ENCODE measurements around the gene EXOC3. TPM values are rescaled to one million over a fixed set of nuclear protein-coding genes. Genes with fewer than 3 reads are reported as not detected.

The EXOC3 gene
- polyA plus RNA-seq, 1 donor from 2014 or later, result 27.7 TPM

- TF ChIP-seq REST (IDR thresholded peaks at IDR 0.05; ENCODE audit: borderline replicate concordance), result no peak
These were observed 16.5 kb upstream of the EXOC3 start (continued) for GRCh38 chr5:426392-426976.

- Histone ChIP-seq H3K9me2 (ENCODE audit: insufficient read depth, low read length) (no peaks in the 10 kb centered on the region), H3F3A (ENCODE audit: insufficient read depth, low read length, poor library complexity, severe bottlenecking) (no peaks in the 10 kb centered on the region), H3K27ac (ENCODE audit: low read length) (no peak overlapping the region), H3K36me3 (ENCODE audit: insufficient read depth, low read length) (no peaks in the 10 kb centered on the region), H3K79me2 (replicated peaks; ENCODE audit: insufficient read depth, low read length) (no peaks in the 10 kb centered on the region), H4K20me1 (ENCODE audit: insufficient read depth) (no peaks in the 10 kb centered on the region), H2AFZ (ENCODE audit: low read depth, low read length) (no peak overlapping the region), H3K4me3 (ENCODE audit: low read length) (no peak overlapping the region), H3K9me3 (ENCODE audit: low read length) (no peaks in the 10 kb centered on the region), H3K27me3 (ENCODE audit: insufficient read depth, low read depth, low read length) (no peaks in the 10 kb centered on the region), H3K4me2 (ENCODE audit: low read length) (no peak overlapping the region), H3K9ac (ENCODE audit: low read length) (no peak overlapping the region)
- TF ChIP-seq EP300 (conservative IDR thresholded peaks at IDR 0.05; ENCODE audit: poor library complexity, severe bottlenecking) (no peak), POLR2AphosphoS5 (IDR thresholded peaks at IDR 0.05) (no peak), SMC3 (conservative IDR thresholded peaks at IDR 0.05; ENCODE audit: poor library complexity) (no peak), RAD21 (conservative IDR thresholded peaks at IDR 0.05) (no peak), CTCF (IDR thresholded peaks at IDR 0.05; ENCODE audit: poor library complexity, severe bottlenecking) (no peak), EZH2 (IDR thresholded peaks at IDR 0.05; ENCODE audit: borderline replicate concordance, insufficient read depth, low read length, poor library complexity, severe bottlenecking) (no peak), REST (IDR thresholded peaks at IDR 0.05; ENCODE audit: borderline replicate concordance) (no peak), TAF1 (IDR thresholded peaks at IDR 0.05; ENCODE audit: low read depth) (no peak), MXI1 (conservative IDR thresholded peaks at IDR 0.05; ENCODE audit: poor library complexity, severe bottlenecking) (no peak)
These were observed 15.4 kb upstream of the EXOC3 start for GRCh38 chr5:427415-428087.

Data from neural cell (in vitro differentiated cells).